ENCODE measurements around the gene NUP85. TPM values are rescaled to one million over a fixed set of nuclear protein-coding genes. Genes with fewer than 3 reads are reported as not detected.

The NUP85 gene
- total RNA-seq, 1 donor from 2014 or later: 38.1 TPM

DNA sequence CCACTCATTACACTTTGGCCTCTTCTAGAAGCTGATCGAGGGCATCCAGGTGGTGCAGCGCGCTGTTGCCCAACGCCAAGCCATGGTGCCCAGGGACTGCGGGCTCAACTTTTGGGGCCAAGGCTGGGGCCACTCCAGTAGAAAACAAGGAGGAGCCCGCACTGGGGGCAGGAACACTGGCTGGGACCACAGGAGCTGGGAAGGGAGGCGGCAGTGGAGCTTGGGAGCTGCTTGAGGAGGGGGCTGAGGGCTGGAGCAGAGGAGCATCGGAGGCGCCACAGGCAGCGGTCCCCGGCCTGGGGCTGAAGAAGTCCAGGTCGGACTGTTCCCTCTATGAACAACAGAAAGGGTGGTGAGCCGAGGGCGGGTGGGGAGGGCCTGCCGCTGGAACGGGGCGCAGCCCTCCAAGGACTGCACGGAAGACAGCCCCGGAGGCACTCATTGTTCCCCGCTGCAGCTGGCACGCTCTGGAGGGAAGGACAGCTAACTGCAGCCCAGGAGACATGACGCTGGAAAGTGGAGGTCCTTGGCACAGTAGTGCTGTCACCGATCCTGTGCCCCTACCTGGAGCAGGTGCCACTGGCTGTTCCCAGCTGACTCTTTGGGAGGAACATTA, 34.4 kb downstream of the NUP85 start:
- no peak overlapping the region for H3K27ac ChIP-seq
- peaks cover 88 to 95% of the 10 kb centered on the region in 2 donors for H3K36me3 ChIP-seq
- TF ChIP-seq, protein P1, sequence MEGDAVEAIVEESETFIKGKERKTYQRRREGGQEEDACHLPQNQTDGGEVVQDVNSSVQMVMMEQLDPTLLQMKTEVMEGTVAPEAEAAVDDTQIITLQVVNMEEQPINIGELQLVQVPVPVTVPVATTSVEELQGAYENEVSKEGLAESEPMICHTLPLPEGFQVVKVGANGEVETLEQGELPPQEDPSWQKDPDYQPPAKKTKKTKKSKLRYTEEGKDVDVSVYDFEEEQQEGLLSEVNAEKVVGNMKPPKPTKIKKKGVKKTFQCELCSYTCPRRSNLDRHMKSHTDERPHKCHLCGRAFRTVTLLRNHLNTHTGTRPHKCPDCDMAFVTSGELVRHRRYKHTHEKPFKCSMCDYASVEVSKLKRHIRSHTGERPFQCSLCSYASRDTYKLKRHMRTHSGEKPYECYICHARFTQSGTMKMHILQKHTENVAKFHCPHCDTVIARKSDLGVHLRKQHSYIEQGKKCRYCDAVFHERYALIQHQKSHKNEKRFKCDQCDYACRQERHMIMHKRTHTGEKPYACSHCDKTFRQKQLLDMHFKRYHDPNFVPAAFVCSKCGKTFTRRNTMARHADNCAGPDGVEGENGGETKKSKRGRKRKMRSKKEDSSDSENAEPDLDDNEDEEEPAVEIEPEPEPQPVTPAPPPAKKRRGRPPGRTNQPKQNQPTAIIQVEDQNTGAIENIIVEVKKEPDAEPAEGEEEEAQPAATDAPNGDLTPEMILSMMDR (IDR thresholded peaks at IDR 0.05): no peak
- H3K27me3 ChIP-seq: no peaks in the 10 kb centered on the region
- intact Hi-C loops (cut with DNase I): no loop called here
- DNase-seq (ENCODE audit: low spot score in 2 of 2): no peak
- no peaks in the 10 kb centered on the region for H3K4me1 ChIP-seq
- H3K4me3 ChIP-seq: no peak overlapping the region
- H3K9me3 ChIP-seq: no peaks in the 10 kb centered on the region

GRCh38 chr17:75240394-75241142, 35.1 kb downstream of the NUP85 start:
- Histone ChIP-seq H3K36me3 (peaks cover 88 to 96% of the 10 kb centered on the region in 2 donors), H3K27me3 (no peaks in the 10 kb centered on the region), H3K4me3 (no peak overlapping the region), H3K9me3 (no peaks in the 10 kb centered on the region), H3K27ac (peak overlapping the region; percentile 39 to 56), H3K4me1 (no peaks in the 10 kb centered on the region)
- TF ChIP-seq, protein P1 (IDR thresholded peaks at IDR 0.05): peak; percentile 4 to 43 (median 17)
- intact Hi-C loops (cut with DNase I): no loop called here
- no peak for DNase-seq (ENCODE audit: low spot score in 2 of 2)

GRCh38 chr17:75241143-75241430, 35.6 kb downstream of the NUP85 start:
- peak overlapping the region in 1 of 2 donors; percentile 56 for H3K27ac ChIP-seq

DNA sequence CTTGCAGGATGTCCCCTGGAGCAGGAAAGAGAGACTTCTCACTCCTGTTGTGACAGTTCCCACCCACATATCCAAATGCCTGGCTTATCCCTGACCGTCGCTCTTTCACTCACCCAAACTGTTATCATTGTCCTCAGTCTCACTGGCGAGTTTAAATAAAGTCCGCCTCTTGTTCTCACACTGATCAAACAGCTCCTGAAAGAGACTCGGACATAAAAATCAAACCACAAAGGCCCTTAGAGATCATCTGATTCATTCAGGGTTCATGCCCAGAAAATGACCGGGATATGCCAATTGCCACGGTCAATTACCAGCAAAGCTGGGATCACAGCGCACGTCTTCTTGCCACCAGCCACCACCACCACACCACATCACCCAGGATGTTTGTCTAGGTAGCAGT, 36.0 kb downstream of the NUP85 start:
- H3K36me3 ChIP-seq: peaks cover 91 to 100% of the 10 kb centered on the region in 2 donors

More at GRCh38 chr17:75241143-75241430, 35.6 kb downstream of the NUP85 start:
- Histone ChIP-seq H3K4me1 (no peaks in the 10 kb centered on the region), H3K36me3 (peaks cover 89 to 100% of the 10 kb centered on the region in 2 donors), H3K4me3 (no peak overlapping the region), H3K27me3 (no peaks in the 10 kb centered on the region), H3K9me3 (no peaks in the 10 kb centered on the region)
- intact Hi-C loops (cut with DNase I): no loop called here
- TF ChIP-seq, protein P1 (IDR thresholded peaks at IDR 0.05): no peak
- no peak for DNase-seq (ENCODE audit: low spot score in 2 of 2)

DNA sequence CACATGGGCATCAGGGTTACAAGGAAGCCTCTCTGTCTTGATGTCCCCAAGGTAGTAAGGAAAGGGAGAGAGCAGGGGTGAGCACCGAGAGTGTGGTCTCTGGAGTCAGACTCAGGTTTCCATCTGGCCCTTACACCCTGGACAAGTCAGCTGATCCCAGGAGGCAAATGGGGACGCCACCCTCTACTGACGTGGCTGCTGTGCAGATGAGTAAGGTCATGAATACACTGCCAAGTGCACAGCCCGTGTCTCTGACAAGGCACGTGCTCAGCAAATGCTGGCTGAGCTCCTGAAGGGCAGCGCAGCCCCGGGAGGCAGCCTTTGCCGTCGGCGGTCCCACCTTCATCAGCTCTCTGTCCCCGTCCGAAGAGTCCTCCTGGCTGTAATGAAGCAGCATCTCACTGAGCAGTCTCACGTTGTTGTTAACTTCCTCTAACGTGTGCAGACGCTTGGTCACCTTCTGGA, 36.5 kb downstream of the NUP85 start:
- H3K36me3 ChIP-seq: peaks cover 89 to 98% of the 10 kb centered on the region in 2 donors
- DNase-seq (ENCODE audit: low spot score in 2 of 2): no peak
- H3K9me3 ChIP-seq: no peaks in the 10 kb centered on the region
- no peak overlapping the region for H3K4me3 ChIP-seq
- intact Hi-C loops (cut with DNase I): no loop called here
- H3K27me3 ChIP-seq: no peaks in the 10 kb centered on the region
- no peak overlapping the region for H3K27ac ChIP-seq
- no peaks in the 10 kb centered on the region for H3K4me1 ChIP-seq
- TF ChIP-seq, protein P1 (IDR thresholded peaks at IDR 0.05): no peak

More for the DNA sequence above, 36.0 kb downstream of the NUP85 start:
- H3K27me3 ChIP-seq: no peaks in the 10 kb centered on the region
- no peaks in the 10 kb centered on the region for H3K4me1 ChIP-seq
- no peaks in the 10 kb centered on the region for H3K9me3 ChIP-seq
- no peak overlapping the region for H3K4me3 ChIP-seq
- H3K27ac ChIP-seq: no peak overlapping the region
- DNase-seq (ENCODE audit: low spot score in 2 of 2): no peak
- intact Hi-C loops (cut with DNase I): no loop called here
- TF ChIP-seq, protein P1 (IDR thresholded peaks at IDR 0.05): no peak
